ENCODE results near the gene ALCAM. TPM values are rescaled to one million over a fixed set of nuclear protein-coding genes. Genes with fewer than 3 reads are reported as not detected.

The ALCAM gene
- total RNA-seq, 1 experiment from 2014 or later = 32.3 TPM

GRCh38 chr3:105348307-105348706, 18.4 kb upstream of the ALCAM start:
- no TSS peak for BruUV-seq (replicated peaks)
- in situ Hi-C loops (cut with HindIII; ENCODE audit: low pct_unique_long_range_greater_than_20kb, low sequenced_read_pairs) (no loop called here), intact Hi-C loops (cut with micrococcal nuclease; ENCODE audit: unreplicated experiment) (no loop called here)
- Histone ChIP-seq H3K27ac (ENCODE audit: low read length) (no peak overlapping the region), H3K27me3 (ENCODE audit: control insufficient read depth, insufficient read depth, low read length) (no peaks in the 10 kb centered on the region), H3K36me3 (ENCODE audit: control insufficient read depth, insufficient read depth, low read length) (no peaks in the 10 kb centered on the region), H3K4me1 (ENCODE audit: control insufficient read depth, insufficient read depth, low read length) (no peaks in the 10 kb centered on the region), H3K9me3 (ENCODE audit: control insufficient read depth, insufficient read depth, low read depth, low read length) (no peaks in the 10 kb centered on the region), H3K4me3 (ENCODE audit: low read depth in 2 of 2, low read length in 2 of 2) (no peak overlapping the region)
- ATAC-seq = no peak
- CTCF ChIA-PET = no interaction called here
- POLR2A ChIA-PET = no interaction called here
- TF ChIP-seq REST (IDR thresholded peaks at IDR 0.05; ENCODE audit: insufficient read depth in 1 of 2, low read depth in 2 of 2, low read length in 1 of 2) (no peak), POLR2AphosphoS5 (IDR thresholded peaks at IDR 0.05; ENCODE audit: low read depth, low read length) (no peak), TCF7L2 (IDR thresholded peaks at IDR 0.05; ENCODE audit: low read depth, low read length) (no peak), SIN3A (IDR thresholded peaks at IDR 0.05; ENCODE audit: borderline replicate concordance, insufficient read depth, low read depth, low read length) (no peak)
- TF ChIP-seq, protein P1, sequence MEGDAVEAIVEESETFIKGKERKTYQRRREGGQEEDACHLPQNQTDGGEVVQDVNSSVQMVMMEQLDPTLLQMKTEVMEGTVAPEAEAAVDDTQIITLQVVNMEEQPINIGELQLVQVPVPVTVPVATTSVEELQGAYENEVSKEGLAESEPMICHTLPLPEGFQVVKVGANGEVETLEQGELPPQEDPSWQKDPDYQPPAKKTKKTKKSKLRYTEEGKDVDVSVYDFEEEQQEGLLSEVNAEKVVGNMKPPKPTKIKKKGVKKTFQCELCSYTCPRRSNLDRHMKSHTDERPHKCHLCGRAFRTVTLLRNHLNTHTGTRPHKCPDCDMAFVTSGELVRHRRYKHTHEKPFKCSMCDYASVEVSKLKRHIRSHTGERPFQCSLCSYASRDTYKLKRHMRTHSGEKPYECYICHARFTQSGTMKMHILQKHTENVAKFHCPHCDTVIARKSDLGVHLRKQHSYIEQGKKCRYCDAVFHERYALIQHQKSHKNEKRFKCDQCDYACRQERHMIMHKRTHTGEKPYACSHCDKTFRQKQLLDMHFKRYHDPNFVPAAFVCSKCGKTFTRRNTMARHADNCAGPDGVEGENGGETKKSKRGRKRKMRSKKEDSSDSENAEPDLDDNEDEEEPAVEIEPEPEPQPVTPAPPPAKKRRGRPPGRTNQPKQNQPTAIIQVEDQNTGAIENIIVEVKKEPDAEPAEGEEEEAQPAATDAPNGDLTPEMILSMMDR (IDR thresholded peaks at IDR 0.05) = no peak
- no peak for DNase-seq (ENCODE audit: low read depth, low spot score)

- POLR2A ChIA-PET = no interaction called here
- ATAC-seq = no peak
- no peak for TF ChIP-seq REST (IDR thresholded peaks at IDR 0.05; ENCODE audit: insufficient read depth in 1 of 2, low read depth in 2 of 2, low read length in 1 of 2)
- TF ChIP-seq, protein P1 (IDR thresholded peaks at IDR 0.05) = no peak
- TF ChIP-seq TCF7L2 (IDR thresholded peaks at IDR 0.05; ENCODE audit: low read depth, low read length) = no peak
- no peak for TF ChIP-seq POLR2AphosphoS5 (IDR thresholded peaks at IDR 0.05; ENCODE audit: low read depth, low read length)
- TF ChIP-seq SIN3A (IDR thresholded peaks at IDR 0.05; ENCODE audit: borderline replicate concordance, insufficient read depth, low read depth, low read length) = no peak
Measured at GRCh38 chr3:105349684-105350387, 16.9 kb upstream of the ALCAM start.

More at GRCh38 chr3:105349684-105350387, 16.9 kb upstream of the ALCAM start:
- BruUV-seq (replicated peaks) = no TSS peak
- Histone ChIP-seq H3K36me3 (ENCODE audit: control insufficient read depth, insufficient read depth, low read length) (no peaks in the 10 kb centered on the region), H3K27me3 (ENCODE audit: control insufficient read depth, insufficient read depth, low read length) (no peaks in the 10 kb centered on the region), H3K4me1 (ENCODE audit: control insufficient read depth, insufficient read depth, low read length) (no peaks in the 10 kb centered on the region), H3K4me3 (ENCODE audit: low read depth in 2 of 2, low read length in 2 of 2) (no peak overlapping the region), H3K27ac (ENCODE audit: low read length) (no peak overlapping the region), H3K9me3 (ENCODE audit: control insufficient read depth, insufficient read depth, low read depth, low read length) (no peaks in the 10 kb centered on the region)
- intact Hi-C loops (cut with micrococcal nuclease; ENCODE audit: unreplicated experiment) (no loop called here), in situ Hi-C loops (cut with HindIII; ENCODE audit: low pct_unique_long_range_greater_than_20kb, low sequenced_read_pairs) (no loop called here)
- DNase-seq (ENCODE audit: low read depth, low spot score) = no peak
- CTCF ChIA-PET = no interaction called here

Data from Panc1 (cell line).